T-helper 2 cell (primary cell): Measurements from ENCODE around the gene LARP4.
A peak's percentile ranks its signal among the peaks of the same experiment; 100 is the strongest.
"Not testable (repeated sequence)": the region's sequence is repeated elsewhere in the genome, so short reads cannot be mapped to it uniquely, and the experiment has no call there.

Experiments
- DNase-seq, 5 experiments: peaks; one replicate each; pipeline versions ENCODE4 v3.0.0 to v3.0.0-alpha.2; 2012 to 2022

LARP4 gene

DNA sequence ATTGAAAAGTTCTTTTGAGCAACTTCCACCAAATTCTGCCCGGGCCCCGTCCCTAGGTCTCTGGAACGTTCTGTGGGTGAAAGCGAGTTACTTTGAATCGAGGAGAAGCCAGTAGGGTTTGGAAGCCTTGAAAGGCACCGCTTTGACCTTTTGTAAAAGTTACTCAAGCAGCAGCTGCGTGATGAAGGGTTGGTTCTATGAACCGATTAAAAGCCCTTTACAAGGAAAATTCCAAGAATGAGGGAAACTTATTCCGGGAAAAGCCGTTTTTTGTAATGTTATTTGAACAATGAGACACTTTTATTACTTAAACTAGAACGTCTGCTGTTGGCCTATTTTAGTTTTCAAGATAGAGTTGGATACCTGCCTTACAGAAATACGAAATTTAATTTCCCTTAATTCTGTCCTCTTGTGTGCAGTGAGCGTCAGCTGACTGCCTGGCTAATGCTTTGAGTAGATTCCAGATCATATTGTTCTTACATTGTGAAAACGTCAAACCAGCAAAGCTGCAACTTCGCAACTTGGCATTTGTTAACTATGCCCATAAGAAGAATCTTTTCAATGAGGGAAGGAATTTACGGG is 906 bp downstream of the LARP4 start:
- DNase-seq = peak in 1 of 5 experiments; percentile 46

DNA sequence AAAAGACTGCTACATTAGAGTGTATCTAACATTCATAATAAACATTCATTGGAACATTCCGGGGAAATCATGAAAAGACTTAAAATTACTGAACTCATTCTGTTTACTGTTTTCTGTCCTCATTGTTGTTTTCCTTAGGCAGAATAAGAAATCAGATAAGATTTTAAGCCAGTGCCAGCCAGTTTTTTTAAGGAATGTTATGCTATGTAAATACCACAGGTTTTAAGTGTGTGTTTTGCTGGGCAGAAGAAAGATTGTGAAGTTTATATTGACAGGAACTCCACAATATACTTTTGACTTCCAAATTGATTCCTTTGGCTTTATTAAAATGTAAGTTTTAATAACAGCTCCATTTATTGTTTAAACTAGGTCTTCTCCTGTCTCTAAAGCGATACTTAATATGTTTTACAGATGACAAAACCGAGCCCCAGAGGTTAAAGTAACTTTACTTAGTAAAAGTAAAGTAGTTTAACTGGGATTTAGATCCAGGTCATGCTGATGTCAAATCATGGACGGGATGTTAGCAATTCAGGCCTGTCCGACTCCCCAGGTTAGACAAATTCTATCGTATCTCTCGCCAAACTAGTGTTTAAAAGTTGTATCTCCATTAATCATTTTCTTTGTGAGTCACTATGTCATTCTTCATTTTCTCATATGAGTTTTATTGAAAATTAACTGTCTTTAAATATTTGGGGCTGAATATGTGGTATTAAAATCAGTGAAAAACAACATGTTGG is 1.7 kb downstream of the LARP4 start:
- no peak for DNase-seq

DNA sequence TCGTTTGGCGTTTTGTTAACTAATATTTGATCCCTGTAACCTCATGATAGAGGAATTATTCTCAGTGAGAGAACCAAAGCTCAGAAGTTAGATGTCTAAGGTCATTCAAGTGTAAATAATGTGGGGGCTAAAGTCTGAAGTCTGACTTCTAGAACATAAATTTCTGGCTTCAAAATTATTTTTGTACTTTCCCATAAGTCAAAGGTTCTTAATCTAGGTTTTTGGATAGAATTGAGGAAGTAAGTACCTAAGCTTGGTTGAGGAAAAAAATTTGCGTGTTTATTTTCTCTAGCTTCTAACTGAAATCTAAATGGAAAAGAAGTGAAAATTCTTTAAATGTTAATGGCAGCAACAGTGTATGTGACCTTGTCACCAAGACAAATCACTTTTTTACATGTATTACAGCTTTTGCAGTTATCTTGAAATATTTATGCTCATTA is 2.3 kb downstream of the LARP4 start:
- DNase-seq = no peak

GRCh38 chr12:50404307-50404706 is 3.6 kb downstream of the LARP4 start:
- no peak for DNase-seq

GRCh38 chr12:50411051-50411660 is 10.5 kb downstream of the LARP4 start:
- DNase-seq = no peak

- DNase-seq = peak in 1 of 5 experiments; percentile 2
These were observed 15.3 kb downstream of the LARP4 start for GRCh38 chr12:50415899-50416479.

DNA sequence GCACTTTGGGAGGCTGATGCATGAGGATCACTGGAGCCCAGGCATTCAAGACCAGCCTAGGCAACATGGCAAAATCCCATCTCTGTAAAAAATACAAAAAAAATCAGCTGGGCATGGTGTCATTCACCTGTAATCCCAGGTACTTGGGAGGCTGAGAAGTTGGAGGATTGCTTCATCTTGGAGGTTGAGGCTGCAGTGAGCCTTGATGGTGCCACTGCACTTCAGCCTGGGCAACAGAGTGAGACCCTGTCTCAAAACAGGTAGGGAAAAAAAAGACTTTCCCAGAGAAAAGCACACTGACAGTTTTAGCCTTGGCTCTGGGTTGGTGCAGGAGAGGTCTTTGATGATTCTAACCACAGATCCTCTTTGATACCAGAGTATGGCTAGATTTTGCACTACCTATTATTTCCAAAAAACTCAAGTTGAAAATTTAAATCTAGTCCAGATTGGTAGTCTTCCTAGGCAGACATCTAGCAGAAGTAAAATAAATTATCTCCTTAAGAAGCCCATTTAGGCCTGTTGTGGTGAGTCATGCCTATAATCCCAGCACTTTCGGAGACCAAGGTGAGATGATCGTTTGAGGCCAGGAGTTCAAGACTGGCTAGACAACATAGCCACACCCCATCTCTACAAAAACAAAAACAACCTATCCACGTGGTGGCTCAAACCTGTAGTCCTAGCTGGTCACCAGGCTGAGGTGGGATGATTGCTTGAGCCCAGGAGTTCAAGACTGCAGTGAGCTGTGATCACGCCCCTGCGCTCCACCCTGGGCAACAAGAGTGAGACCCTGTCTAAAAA is 18.6 kb downstream of the LARP4 start:
- DNase-seq = no peak

DNA sequence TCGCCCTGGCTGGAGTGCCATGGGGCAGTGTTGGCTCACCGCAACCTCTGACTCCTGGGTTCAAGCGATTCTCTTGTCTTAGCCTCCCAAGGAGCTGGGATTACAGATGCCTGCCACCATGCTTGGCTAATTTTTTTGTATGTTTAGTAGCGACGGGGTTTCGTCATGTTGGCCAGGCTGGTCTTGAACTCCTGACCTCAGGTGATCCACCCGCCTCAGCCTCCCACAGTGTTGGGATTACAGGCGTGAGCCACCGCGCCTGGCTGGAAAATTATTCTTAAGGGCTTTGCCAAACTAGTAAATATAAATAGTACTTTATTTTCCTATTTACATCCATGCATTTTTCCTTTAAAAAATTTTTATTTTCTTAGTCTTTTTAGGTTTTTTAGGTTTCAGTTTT is 22.2 kb downstream of the LARP4 start:
- DNase-seq = not testable (repeated sequence)

DNA sequence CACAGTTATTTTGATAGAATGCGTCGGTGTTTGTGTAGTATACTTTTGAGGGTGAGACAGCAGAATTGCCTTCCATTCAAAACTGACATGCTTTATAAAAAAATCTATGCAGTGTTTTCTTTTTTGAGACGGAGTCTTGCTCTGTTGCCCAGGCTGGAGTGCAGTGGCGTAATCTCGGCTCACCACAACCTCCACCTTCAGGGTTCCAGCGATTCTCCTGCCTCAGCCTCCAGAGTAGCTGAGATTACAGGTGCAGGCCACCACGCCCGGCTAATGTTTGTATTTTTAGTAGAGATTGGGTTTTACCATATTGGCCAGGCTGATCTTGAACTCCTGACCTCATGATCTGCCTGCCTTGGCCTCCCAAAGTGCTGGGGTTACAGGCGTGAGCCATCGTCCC is 22.7 kb downstream of the LARP4 start:
- not testable (repeated sequence) for DNase-seq

DNA sequence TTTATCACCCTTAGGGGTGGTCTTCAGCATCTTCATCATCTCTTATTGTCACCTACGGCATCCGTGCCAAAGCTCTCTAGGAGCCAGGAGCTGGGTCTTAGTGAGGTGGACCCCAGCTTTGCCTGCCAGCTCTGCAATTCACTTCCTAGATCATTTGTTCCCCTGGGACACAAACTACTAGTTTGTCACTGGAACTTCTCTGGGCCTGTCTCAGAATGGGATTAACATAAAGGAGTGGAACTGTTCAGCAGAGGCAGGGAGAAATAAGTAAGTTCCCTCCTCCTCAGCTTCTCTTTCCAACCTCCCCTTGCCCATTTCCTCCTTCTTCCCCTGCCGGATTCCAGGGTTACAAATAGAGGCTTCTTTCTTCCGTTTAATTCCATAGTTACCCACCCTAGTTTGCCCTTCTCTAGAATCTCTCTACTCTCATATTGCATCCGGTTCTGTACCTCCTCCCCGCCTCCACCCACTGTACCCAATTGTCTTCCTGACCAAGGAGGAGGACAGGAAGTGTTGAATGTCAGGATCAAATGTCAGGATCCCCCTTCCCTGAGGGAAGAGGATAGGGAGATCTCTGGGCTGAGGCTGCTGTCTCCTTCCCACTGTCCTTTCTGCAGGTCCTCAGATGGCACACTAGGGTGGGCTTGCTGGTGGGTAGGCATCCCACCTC is 25.0 kb downstream of the LARP4 start:
- DNase-seq = no peak

DNA sequence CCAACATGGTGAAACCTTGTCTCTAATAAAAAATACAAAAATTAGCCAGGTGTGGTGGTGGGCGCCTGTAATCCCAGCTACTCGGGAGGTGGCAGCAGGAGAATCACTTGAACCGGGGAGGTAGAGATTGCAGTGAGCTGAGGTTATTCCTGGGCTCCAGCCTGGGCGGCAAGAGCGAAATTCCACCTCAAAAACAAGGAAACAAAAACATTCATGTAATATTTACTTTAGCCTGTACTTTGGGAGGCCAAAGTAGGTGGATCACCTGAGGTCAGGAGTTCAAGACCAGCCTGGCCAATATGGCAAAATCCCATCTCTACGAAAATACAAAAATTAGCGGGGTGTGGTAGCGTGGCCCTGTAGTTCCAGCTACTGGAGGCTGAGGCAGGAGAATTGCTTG is 31.0 kb downstream of the LARP4 start:
- DNase-seq = not testable (repeated sequence)

GRCh38 chr12:50440288-50440687 is 39.6 kb downstream of the LARP4 start:
- no peak for DNase-seq

- no peak for DNase-seq
These were observed 41.1 kb downstream of the LARP4 start for GRCh38 chr12:50441763-50442162.

- DNase-seq = peak in 1 of 5 experiments; percentile 45
These were observed 41.7 kb downstream of the LARP4 start for GRCh38 chr12:50442178-50442908.

GRCh38 chr12:50449671-50450070 is 49.0 kb downstream of the LARP4 start:
- DNase-seq = not testable (repeated sequence)

DNA sequence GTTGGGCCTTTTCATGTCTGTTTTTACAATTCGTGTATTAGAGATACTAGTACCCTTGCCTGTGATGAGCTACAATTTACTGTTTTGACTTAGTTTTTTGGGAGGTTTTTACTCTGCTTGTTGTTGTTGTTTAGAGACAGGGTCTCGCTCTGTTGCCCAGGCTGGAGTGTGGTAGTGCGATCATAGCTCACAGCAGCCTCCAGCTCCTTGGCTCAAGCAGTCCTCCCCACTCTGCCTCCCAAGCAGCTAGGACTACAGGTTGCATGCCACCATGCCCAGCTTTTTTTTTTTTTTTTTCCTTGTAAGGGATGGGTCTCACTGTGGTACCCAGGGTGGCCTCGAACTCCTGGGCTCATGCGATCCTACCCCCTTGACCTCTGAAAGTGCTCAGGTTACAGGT is 52.1 kb downstream of the LARP4 start:
- DNase-seq = no peak

GRCh38 chr12:50453872-50454271 is 53.2 kb downstream of the LARP4 start:
- no peak for DNase-seq

DNA sequence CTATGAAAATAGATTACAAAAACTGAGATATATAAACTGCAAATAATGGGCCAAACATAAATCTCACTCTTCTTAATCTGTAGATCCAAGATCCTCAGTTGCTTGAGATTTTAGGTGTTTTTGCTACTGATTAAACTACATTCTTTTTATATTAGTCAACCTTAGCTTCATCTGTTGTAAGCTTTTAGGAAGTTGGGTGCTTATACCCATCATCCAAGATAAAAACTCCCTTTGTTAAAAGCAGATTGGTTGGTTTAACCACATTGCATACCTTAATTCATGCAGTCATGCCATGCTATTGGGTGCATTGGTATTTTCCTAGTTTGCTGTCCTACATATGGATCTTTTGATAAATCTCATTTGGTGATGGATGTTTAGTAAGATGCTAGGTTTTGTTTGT is 57.9 kb downstream of the LARP4 start:
- DNase-seq = no peak

DNA sequence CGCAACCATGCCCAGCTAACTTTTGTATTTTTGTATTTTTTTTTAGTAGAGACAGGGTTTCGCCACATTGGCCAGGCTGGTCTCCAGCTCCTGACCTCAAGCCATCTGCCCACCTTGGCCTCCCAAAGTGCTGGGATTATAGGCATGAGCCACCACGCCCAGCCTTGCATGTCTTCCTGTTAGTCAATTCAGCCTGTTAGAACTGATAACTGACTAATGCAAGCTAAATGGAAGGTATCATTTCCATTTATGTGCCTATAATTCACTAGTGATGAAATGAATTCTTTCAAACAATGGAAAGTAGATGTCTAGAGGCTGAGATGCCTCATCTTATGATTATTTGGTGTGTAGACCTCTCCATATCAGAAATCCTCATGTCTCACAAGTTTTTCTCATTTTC is 66.8 kb downstream of the LARP4 start:
- no peak for DNase-seq

DNA sequence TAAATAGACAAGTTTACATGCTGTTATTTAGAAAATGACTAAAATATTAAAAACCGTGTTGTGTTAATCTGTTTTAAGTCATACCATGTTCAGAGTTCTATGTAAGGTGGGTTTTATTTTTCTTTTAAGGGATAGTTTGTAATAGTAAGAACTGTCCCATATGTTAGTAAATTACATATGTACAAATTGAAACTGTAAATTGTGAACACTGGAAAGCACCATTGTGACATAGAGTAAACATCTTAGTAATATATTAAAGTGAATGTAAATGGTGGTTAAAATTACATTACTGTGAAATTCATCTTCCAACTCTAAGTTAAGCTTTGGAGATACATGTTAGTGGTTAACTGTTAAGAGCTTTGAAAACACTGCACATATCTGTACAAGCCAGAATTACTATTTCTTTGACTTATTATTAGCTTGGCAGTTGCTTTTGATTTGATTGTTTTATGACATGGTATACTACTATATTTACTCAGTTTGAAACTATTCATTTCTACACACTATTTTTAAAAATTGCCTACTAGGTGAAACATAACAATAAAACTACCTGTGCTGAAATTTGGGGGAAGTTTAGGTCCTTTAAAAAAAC is 76.7 kb downstream of the LARP4 start:
- peak in 1 of 5 experiments; percentile 6 for DNase-seq

DNA sequence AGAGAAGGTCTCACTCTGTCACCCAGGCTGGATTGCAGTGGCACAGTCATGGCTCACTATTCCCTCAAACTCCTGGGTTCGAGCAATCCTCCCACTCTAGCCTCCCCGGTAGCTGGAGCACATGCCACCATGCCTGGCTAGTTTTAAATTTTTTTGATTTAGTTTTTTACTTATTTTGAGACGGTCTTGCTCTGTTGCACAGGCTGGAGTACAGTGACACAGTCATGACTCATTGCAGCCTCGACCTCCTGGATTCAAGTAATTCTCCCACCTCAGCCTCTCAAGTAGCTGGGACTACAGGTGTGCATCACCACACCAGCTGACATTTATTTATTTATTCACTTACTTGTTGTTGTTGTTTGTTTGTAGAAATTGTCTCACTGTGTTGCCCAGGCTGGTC is 81.9 kb downstream of the LARP4 start:
- DNase-seq = no peak
